22Rv1 (cell line): ENCODE data around the gene AEBP1.

Experiments used
- H3K27ac ChIP-seq: fragments of 450-650 bp; 2 replicates; pipeline ENCODE4 v1.5.1; 2017
- CTCF ChIP-seq: fragments of 450-650 bp; IDR thresholded peaks from 2 replicates; pipeline ENCODE4 v1.5.1; 2017; ENCODE audit warnings: mild to moderate bottlenecking
- ZFX ChIP-seq: fragments of 450-650 bp; IDR thresholded peaks from 2 replicates; pipeline ENCODE4 v1.6.1; 2017; ENCODE audit warnings: antibody characterized with exemption, borderline replicate concordance

AEBP1 gene

GRCh38 chr7:44108768-44109750, 4.9 kb downstream of the AEBP1 start:
- TF ChIP-seq CTCF (0 out of 2 replicates have a peak, but pooled peaks have one; percentile 5), ZFX (no peak)
- no peak overlapping the region for H3K27ac ChIP-seq

- TF ChIP-seq CTCF (no peak), ZFX (no peak)
- no peak overlapping the region for H3K27ac ChIP-seq
These were observed 5.8 kb downstream of the AEBP1 start for GRCh38 chr7:44109991-44110390.

GRCh38 chr7:44110719-44111635, 6.8 kb downstream of the AEBP1 start:
- no peak overlapping the region for H3K27ac ChIP-seq
- TF ChIP-seq ZFX (no peak), CTCF (no peak)

GRCh38 chr7:44111761-44112160, 7.6 kb downstream of the AEBP1 start:
- no peak for TF ChIP-seq ZFX
- no peak for TF ChIP-seq CTCF
- peak overlapping the region; percentile 91 for H3K27ac ChIP-seq

GRCh38 chr7:44112231-44112996, 8.3 kb downstream of the AEBP1 start:
- TF ChIP-seq CTCF: peak; percentile 60
- TF ChIP-seq ZFX: no peak
- peak overlapping the region; percentile 91 for H3K27ac ChIP-seq

GRCh38 chr7:44112997-44113763, 9.0 kb downstream of the AEBP1 start:
- TF ChIP-seq ZFX (no peak), CTCF (0 out of 2 replicates have a peak, but pooled peaks have one; percentile 14)
- H3K27ac ChIP-seq: peak overlapping the region; percentile 91
